Cerebellar cortex (tissue), 1 donor: ENCODE results near the gene NRXN3.

ENCODE experiments used
- DNase-seq: peaks from one replicate; pipeline ENCODE4 v3.0.0-alpha.2; 2015; ENCODE audit warnings: low spot score

The NRXN3 gene

DNA sequence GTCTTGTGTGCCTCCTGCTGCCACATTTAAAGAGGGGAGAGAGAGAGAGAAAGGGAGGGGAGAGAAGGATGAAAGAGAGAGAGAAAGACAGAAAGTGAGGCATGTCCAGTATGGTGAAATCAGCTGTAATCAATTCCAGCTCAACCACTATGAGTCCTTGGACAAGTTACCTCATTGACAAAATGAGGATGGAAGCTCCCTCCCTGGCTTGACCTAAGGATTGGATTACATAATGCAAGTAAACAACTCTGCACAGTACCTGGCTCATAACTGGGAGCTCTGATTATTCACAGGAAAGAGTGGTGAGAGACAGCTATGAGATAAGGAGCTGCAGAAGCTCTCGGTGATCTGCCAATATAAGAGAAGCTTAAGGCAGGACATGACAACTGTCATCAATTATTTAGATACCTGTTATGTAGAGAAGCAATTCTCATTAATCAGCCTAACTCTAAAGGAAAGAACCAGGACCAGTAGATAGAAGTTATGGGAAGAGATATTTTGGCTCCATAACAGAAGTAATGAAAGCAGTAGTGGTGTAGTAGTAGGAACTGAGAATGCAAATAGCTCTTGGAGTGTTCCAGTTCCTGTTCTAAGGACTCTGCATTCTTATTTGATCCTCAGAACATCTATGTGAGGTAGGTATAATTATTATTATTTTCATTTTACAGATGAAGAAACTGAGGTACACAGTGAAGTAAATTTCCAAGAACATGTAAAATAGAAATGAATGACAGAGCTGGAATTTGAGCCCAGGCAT lies 1249.6 kb downstream of the NRXN3 start:
- peak; percentile 78 for DNase-seq

DNA sequence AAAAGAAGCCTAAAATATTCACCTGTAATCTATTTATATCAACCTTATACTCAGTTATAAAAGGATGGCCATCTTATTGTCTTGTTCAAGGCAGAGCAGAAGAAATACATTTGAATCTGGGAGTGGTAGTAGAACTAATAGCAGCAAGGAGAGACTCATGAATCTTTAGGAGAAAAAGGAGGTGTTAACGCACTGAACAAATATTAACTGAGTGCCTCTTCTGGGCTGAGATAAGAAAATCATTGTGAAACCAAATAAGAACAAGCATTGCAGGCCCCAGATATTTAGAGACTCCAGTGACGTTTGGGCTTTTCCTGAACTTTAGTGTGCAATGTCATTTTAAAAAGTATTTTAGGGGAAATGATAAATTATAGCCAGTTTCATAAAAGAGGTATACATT lies 1250.6 kb downstream of the NRXN3 start:
- no peak for DNase-seq

DNA sequence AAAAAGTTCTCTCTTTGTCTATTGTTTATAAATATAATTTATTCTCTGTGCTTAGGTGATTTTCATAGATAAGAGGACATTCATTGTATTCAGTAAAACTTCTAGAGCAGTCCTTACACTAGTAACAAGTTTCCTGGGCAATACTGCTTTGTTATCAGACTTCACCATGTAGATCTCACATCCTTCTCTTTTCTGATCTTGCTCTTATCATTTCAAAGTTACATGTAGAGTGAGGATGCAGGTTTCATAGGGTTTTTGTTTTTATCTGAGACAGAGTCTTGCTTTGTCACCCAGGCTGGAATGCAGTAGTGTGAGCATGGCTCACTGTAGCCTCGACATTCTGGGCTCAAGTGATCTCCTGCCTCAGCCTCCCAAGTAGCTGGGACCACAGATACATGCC lies 1251.6 kb downstream of the NRXN3 start:
- DNase-seq: no peak

DNA sequence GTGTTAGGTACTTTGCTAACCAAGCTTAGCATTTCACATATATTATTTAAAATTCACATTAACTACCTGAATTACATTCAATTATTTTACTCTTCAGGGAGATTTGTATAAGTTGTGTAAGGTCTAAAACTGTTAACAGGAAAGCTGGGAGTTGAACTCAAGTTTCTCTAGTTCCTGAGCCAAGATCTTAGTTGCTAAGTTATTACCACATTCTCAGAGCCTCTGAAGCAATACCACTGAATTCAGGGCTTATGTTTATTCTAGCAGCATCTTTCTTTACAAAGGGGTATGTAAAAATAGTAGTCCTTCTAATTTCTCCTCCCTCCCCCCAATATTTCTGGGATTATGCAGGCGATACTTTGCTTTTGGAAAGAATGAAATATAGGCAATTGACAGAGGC lies 1254.3 kb downstream of the NRXN3 start:
- no peak for DNase-seq

DNA sequence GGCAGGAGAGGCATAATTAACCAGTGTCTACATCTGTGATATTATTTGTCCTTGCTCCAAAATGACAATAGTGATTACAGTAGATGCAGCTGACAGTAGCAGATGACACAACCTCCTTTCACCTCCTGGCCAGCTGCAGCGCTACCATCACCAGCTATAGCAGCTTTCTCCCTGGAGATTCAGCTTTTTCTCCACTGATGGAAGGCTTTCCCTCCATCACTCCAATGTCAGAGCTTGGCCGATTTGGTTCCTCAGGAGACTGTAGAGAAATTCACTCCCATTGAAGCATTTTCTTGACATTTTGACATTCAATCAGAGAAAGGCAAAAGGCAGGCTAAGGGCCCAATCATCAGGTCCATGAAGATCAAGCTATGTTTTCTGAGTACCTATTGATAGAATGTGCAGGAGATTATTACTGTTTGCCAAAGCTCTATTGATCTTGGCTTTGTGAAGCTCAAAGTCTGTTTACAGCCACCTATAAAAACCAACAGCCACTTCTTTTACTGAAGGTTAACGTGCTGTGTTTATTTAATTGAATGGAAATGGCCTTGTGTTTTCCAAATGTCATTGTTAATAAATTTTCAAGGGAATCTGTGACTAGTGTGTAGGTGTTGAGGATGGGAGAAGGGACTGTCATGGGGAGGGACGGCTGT lies 1256.1 kb downstream of the NRXN3 start:
- no peak for DNase-seq

DNA sequence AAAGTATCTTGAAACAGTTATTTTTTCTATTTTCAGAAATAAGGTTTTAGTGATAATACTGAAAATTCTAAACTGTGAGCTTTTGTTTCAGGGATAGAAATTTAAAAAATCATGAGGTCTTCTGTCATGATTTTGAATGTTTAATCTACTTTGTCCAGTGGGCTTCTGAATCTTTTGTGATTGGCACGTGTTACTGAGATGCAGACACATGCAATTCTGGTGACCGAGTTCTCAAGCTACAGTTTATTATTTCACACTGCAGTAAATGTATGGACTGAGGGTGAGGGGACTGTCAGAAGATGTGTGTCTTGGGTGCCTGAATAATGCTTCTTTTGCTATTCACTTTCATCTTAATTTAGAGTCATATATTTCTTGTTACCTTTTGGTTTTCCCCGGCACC lies 1262.5 kb downstream of the NRXN3 start:
- DNase-seq: no peak

DNA sequence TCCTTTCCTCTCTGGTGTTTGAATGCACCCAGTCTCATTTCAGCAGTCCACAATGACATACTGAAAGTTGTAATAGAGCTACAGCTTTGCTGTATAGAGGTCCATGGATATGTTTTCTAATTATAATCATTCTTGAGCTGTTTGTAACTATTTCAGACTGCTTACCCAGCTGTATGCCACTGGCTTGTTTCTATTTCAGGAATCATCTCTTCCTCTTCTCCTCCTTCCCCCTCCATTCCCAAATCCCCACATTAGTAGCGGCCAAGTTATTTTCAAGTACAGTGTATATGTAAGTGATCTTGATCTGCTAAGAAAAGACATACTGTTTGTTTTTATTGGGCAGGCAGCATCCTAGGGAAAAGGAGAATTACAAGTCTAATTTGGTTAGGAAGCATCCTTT lies 1266.2 kb downstream of the NRXN3 start:
- no peak for DNase-seq

DNA sequence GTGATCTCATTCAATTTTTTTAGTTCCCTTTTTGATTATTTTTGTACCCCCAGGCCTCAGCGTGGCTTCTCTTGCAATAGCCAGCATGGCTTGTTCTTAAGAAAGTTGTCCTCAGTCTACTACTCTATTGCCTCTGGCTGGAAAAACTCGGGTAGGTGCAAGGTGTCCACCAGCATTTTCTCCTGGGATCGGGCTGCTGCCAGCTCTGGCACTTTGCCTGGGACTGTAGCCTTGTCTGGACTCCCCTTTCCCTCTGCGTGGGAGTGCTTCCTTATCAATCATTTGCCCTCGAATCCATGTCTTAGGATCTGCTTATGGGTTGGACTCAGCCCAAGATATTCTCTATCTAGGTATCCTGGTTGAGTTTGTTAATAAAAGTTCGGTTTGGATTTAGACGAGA lies 1267.8 kb downstream of the NRXN3 start:
- DNase-seq: no peak

DNA sequence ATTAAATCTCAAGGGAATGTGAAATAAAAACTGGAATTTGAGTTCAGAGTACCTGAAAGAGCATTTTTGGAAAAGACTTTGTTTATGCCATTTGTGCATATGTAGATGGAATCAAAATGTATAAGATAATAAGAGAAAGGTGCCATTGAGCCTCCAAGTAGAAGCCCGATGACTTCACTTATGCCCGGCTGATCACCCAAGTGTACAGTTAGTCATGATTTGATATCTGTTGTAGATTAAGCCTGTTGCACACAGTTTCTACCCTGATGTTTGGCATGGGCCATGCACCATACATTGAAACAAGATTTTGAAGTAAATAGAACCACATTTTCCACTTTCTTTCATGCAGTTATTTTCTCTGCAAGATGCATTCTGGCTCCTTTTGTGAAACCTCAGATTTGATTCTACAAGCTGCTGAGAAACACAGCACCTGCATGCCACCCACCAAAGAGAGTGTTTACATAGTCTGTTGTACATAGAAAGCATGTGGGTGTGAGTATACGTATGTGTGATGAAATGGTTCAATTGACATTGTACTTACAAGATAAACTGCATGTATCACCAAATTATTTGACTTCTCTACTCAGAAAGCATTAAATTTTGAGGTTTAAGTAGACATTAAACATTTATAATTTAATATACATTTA lies 1268.6 kb downstream of the NRXN3 start:
- DNase-seq: no peak

DNA sequence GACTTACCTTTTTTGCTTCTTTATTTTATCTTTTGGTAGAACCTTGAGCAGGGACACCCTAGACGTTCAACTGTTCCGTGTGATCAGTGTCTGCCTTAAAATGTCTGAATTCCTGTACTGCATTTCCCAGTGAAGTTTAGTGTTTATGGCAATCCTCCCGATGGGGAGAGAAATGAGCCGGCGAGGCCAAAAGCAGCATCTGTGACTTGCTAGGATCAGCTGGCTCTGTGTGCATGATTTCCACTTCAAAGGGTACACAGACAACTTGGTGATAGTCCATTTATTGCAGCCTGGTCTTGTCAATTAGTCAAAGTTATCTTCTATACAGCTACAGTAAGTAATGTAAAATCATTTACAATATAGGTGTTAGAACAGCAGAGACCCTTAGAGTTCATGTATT lies 1272.6 kb downstream of the NRXN3 start:
- DNase-seq: peak; percentile 94

DNA sequence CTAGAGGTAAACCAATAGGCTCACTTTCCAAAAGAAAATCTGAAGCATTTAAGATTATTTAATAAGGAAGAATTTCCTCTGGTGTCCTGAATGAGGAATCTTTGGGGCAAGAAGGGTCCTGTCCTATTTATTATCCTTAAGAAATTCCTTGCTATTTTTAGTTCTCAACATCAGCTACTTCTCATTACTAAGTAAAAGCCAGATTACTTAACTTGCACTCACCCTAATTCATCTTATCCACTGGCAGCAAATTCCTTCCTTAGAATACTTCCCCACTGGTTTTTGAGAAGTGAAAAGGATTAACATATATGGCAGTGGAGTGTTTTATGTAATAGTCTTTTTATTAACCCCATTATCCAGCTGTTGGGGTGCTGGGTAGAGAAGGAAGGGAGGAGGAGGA lies 1273.4 kb downstream of the NRXN3 start:
- no peak for DNase-seq

DNA sequence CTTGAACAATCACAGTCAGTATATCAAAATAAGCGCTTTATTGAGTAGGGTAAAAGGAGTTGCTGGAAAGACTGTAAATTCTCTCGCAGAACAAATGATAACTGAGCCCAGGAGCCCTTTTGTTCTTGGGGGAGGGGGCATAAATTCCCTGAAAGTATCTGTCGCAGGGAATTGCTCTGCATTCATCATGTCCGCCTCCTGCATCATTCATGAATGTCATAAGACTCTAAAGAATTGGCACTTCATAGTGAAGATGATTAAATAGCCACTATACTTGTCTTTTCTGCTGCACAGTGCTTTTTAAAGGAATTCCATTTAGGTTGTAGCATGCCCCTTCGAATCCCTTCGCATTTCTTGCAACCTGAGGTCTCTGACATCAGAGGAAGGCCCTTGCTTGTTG lies 1278.8 kb downstream of the NRXN3 start:
- DNase-seq: no peak

DNA sequence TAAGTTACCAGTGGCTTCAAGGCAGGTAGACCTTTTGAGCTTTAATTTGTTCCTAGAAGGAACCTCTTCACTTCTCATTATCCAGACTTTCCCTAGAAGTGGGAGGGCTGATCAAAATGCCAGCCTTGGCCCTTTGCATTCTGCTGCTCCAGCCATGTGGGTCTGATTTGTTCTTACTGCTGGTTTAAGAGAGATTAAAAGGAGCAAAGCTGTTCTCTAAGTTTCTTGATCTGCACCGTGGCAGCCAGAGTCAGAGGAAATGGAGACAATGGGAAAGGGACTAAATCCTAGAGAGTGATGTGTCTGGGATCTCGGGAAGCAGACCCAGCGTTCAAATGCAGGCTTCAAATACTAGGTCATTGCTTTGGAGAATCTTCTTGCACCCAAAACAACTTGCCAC lies 1281.4 kb downstream of the NRXN3 start:
- DNase-seq: no peak

DNA sequence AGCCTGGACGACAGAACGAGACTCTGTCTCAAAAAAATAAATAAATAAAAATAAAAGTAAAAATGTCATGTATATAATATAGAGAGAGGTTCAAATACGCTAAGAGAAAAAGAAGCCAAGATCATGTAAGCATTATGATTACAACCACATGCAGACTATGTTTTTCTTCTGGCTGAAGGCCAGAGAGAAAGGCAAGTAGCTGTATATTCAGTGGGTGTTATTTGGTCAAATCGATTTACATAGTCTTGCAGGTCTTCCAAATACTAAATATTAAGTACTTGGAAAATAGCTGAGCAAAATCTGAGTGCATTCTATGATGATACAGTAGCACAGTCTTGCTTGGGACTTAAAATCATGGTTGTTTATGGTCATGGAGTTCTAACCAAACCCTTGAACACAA lies 1283.1 kb downstream of the NRXN3 start:
- no peak for DNase-seq

DNA sequence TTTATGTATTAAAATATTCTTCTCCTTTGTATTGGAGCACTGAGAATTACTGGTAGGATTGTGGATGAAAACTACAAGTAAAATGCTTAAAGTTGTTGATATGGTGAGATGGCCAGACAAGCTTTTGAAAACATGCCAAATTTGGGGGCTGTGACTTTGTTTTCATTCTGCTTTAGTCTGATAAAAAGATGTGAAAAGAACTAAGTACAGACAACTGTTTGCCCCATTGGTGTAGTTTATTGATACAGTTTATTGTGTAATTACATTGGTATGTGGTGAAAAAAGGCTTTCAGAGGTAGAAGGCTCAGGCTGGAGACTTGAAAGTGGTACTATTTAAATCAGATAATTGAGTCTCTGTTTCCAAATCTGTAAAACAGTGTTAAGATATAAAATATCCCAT lies 1294.3 kb downstream of the NRXN3 start:
- DNase-seq: no peak

DNA sequence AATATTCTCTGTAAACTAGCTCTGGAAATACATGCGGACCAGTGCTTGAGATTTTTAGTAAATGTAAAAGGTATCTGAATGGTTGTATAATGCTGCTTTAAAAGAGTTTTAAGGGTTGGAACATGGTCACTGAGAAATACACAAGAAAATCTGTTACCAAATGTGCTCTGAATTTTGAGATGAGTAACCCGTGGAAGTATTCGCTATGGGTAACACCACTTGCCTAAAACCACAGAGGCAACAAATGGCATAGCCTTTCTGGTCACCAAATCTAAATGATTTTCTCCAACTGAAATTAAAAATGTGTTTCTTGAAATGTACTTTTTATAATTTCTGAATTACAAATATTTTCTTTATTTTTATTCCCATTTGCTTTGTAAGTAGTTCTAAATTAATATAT lies 1295.5 kb downstream of the NRXN3 start:
- no peak for DNase-seq

DNA sequence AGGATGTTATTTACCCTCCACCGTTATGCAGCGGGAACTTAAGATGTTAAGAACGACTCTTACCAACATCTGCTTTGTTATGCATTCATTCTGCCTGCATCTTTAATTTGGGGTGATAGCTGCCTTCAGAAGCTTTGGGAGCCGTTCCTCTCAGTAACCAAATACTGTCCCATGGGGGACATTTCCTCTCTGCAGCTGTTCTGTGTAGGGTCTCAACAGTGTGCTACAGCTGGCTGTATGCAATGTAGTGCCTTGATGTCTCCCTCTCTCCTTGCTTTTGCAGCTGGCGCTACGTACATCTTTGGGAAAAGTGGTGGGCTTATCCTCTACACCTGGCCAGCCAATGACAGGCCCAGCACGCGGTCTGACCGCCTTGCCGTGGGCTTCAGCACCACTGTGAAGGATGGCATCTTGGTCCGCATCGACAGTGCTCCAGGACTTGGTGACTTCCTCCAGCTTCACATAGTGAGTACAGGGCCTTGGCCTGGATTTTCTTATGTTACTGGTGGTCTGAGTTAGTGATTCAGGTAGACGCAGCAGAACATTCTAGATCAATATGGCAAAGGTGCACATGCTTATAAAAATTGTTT lies 1296.9 kb downstream of the NRXN3 start:
- no peak for DNase-seq

DNA sequence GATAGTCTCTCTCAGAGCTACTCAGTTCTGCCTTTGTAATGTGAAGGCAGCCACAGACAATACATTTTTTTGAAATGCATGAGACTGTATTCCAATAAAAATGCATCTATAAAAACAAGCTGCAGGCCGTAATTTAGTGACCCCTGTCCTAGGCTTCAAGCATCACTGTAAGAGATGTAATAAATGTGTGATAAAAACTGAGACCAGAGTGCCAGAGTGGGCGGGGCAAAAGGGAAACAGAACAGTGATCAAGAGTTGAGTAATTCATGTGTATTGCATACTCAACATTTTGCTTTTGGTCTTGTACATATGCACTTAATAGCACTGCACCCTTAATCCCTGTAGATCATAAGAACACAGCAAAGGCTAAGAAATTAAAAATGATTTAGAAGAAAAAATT lies 1297.7 kb downstream of the NRXN3 start:
- DNase-seq: no peak

DNA sequence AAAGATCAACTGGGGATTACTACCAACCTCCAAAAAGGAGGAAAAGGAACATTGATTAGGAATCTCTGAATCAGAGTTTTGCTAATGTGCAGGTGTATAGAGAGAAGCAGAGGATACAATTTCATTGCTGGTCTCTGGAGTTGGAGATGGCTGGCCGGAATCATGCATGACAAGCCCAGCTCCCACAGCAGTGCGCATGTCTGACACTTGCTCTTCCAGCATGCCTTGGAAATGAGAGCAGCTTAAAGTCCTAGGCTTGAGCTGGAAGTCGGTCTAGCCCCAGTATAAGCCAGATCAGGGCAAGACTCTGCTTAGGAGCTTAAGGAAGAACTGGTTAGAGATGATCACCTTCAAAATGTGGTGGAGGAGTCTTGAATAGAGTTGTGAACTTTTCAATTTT lies 1298.3 kb downstream of the NRXN3 start:
- DNase-seq: no peak

DNA sequence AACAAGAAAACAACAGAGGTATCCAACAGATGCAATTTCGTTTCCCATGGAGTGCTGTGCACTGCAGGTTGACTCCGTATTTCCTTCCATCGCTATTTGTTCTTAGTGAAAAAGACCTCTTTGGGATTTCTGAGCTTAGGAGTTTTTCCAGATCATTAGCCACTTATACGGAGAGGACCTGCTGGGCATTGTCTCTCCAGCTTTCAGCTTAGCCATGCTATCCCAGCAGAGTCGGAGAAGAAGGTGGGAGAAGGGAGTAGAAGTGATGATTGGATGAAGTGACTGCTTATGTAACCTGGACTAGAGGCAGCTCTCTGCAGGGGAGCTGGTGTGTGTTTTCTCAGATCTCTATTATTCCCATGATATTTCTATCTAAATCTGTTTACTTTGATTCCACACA lies 1303.5 kb downstream of the NRXN3 start:
- DNase-seq: peak; percentile 83

DNA sequence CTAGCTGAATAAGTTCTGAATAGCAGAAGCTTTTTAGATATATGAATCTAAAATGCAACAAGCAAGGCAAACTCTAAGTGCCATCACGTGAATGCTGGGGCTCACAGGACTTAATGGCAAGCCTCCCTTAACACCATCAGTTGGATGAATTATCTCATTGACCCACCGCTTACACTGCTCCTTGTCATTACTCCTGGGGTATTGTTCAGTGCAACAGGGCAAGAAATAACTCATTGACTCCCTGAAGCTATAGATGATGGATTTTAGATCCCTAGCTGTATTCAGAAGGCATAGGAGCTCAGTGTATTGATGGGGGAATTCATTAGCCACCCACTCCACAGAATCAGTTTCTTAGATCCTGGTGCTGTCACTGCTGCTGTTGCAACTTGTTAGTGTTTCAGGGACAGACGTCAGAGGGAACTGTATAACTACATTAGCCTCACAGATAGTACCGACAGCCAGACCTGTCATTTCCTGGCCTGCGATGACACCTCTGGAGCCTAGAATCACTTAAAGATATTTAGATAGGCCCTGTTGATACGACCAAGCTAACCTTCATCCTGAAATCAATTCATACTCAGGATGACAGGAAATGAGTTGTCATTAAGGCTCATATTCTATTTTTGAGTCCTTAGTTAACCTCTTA lies 1305.8 kb downstream of the NRXN3 start:
- no peak for DNase-seq

DNA sequence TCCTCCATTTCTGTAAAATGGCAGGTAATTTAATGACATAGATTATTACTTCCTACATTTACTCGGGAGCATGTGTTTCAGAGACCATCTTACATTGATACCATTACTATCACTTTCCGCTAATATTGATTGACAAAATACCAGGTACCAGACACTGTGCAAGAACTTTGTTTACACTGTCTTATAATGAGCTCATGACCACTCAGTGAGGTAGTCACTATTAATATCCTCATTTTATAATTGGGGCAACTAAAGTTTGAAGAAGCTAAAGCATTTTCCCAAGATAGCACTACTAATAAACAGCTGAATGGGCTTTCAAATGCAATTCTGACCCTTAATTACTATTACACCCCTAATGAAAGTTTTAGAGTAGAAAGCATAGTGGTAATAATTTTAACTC lies 1306.4 kb downstream of the NRXN3 start:
- no peak for DNase-seq

DNA sequence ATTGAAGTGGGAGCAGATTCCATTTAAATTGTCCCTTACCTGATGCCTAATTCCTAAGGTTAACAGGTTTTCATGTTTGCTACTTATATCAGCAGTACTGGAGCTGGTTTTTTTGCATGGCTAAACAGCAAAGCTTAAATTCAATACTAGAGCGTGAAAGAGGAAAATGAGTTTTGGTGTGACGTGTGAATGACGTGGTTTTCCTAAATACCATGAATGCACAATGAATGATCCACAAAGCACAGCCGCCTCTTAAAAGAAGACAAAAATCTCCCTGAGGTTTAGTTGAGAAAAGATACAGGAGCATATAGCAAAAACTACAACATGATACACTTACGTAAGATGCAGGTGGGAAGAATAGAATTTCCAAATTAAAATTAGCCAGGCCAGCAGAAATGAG lies 1310.0 kb downstream of the NRXN3 start:
- no peak for DNase-seq
